Mononuclear cell (primary cell): ENCODE results near the gene SPAM1. TPM values are rescaled to one million over a fixed set of nuclear protein-coding genes. Genes with fewer than 3 reads are reported as not detected.

Experiments used
- H3K27me3 ChIP-seq: 2 replicates; pipeline ENCODE4 v1.6.0; 2011; ENCODE audit warnings: low read length, control low read depth; ENCODE audit not compliant: insufficient read depth
- H3K4me1 ChIP-seq: 2 replicates; pipeline ENCODE4 v1.5.1; 2011; ENCODE audit warnings: mild to moderate bottlenecking, low read length, control low read depth; ENCODE audit not compliant: insufficient read depth
- H3K4me3 ChIP-seq: 2 replicates; pipeline ENCODE4 v1.5.1; 2011; ENCODE audit warnings: mild to moderate bottlenecking, low read length, moderate library complexity
- H3K9me3 ChIP-seq: 2 replicates; pipeline ENCODE4 v1.5.1; 2011; ENCODE audit warnings: low read depth, mild to moderate bottlenecking, control low read depth, low read length
- total RNA-seq: library from RNA; depleted of rRNA; stranded (reverse); fragments of >200 nt; gene quantifications from one replicate; pipeline ENCODE4 v1.2.3, GENCODE V29; 2012

Gene SPAM1
- total RNA-seq, 1 donor: not detected

DNA sequence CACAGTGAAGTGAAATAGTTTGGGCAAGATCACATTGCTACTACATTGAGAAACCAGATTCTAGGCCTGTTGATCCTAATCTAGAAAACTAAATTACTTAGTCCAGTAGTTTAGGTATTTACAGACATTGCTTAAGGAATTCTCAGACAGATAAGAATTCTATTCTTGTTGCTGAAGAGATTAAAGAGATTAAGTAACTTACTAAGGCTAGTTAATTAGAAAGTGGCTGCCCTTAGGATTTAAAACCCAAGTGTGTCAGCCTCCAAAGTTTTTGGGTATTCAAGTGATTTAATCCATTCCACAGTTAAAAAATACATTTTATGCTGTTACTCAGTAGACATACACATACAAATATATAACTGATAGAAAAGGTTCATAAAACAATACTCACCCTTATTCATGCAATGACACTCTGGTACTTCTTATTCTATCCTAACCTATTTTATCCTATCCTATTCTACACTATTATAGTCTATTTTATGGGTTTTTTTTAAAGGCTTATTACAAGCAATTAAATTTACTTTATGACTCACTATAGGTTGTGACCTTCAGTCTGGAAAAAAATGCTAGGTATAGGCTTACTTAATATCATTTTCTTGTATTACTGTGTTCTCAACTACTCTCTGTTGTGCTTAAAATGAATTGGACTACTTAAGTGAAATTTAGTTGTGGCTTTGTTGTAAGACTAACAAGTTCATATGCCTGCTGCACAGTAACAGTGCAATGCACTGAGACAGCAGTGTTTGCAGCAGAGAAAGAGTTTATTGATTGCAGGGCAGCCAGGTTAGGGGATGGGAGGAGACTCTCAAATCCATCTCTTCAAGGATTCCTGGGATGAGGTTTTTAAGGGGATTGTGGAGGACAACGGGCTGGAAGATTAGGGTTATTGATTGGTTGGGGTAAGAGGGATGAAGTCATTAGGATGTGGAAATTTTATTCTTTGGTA lies 10.7 kb downstream of the SPAM1 start:
- H3K9me3 ChIP-seq: peaks cover 6% of the 10 kb centered on the region
- H3K4me3 ChIP-seq: no peak overlapping the region
- H3K4me1 ChIP-seq: no peaks in the 10 kb centered on the region
- no peaks in the 10 kb centered on the region for H3K27me3 ChIP-seq

DNA sequence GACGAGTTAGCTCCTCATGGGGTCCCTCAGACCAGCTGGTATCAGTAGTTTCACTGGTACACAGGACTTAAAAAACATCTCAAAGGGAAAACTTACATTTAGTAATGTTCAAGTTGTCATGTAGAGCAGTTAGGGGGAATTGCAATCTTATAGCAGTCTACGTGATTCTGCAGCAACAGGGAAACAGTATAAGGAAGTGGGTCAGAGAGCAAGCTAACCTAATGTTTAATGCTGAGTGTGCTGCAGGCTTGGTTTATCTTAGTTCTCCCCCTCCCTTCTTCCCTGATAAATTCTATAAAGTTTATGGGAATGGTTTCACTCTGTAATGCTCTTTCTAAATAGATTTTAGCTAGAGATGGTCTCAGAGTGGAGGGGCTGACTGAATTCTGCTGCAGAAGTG lies 11.3 kb downstream of the SPAM1 start:
- Histone ChIP-seq H3K9me3 (peaks cover 6% of the 10 kb centered on the region), H3K4me3 (no peak overlapping the region), H3K4me1 (no peaks in the 10 kb centered on the region), H3K27me3 (no peaks in the 10 kb centered on the region)

DNA sequence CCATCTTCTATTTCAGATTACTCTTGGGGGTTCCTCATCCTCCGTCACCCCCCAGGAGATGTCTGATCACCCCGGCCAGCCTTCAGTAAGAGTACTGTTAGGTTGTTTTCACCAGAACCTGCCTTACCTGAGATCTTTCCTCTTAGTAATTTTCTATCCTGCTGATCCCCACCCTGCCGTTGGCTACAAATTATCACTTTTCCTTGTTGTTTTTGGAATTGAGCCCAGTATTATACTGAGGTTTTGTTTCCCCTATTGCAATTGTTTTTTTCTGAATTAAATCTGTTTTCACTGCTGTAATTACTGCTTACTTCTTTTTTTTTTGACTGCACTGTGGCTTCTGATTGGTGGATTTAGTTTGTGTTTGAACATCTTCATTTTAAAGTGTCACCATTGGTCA lies 14.7 kb downstream of the SPAM1 start:
- H3K4me1 ChIP-seq: no peaks in the 10 kb centered on the region
- no peaks in the 10 kb centered on the region for H3K9me3 ChIP-seq
- no peaks in the 10 kb centered on the region for H3K27me3 ChIP-seq

DNA sequence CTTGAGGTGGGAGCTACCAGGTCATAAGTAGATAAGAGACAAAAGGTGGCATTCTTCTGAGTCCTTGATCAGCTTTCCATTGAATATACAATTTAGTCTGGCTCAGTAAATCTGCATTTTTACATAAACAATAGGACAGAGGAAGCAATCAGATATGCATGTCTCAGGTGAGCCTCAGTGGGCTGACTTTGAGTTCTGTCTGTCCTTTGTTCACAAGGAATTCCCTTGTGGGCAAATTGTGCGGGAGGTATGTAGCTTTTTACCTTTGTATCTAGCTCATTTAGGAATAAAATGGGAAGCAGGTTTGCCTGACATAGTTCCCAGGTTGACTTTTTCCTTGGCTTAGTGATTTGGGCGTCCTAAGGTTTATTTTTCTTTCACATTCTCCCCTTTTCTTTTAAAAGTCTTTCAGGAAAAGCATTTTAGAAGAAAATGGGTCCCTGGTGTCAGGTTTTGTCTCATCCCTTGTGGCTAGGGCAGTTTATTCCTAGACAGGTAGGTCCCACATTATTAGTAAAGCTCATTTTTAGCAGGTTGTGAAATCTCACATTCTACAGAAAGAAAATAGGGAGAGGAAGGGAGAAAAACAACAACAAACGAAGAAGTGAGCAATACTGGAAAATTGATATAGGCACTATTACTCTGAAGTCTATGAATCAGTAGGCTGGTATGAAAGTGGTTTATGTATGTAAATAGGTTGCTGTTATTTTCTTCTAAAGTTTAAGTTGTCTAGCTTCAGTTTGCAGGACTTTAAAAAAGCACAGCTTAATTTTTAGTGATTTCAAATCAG lies 16.5 kb downstream of the SPAM1 start:
- H3K27me3 ChIP-seq: no peaks in the 10 kb centered on the region
- H3K4me3 ChIP-seq: no peak overlapping the region
- no peaks in the 10 kb centered on the region for H3K4me1 ChIP-seq
- H3K9me3 ChIP-seq: no peaks in the 10 kb centered on the region

More for the DNA sequence above, 14.7 kb downstream of the SPAM1 start:
- H3K4me3 ChIP-seq: no peak overlapping the region

DNA sequence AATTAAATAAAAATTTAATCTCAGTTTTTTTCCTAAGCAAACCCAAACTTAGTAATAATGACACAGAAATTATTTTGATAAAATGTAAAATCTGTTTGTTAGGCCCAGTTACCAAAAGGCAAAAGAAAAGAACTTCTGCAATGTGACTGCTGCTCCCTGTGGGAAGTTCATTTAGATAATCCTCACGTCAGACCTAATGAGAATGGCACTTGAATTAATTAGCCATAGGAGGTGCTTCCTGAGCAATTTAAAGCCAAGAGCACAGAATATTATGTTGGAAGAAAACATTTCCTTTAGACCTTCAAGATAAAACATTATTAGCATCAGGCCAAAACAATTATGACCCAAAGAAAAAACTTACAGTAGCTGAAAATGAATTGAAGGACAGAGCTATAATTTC lies 19.4 kb downstream of the SPAM1 start:
- Histone ChIP-seq H3K9me3 (no peaks in the 10 kb centered on the region), H3K4me1 (no peaks in the 10 kb centered on the region), H3K27me3 (no peaks in the 10 kb centered on the region), H3K4me3 (no peak overlapping the region)

DNA sequence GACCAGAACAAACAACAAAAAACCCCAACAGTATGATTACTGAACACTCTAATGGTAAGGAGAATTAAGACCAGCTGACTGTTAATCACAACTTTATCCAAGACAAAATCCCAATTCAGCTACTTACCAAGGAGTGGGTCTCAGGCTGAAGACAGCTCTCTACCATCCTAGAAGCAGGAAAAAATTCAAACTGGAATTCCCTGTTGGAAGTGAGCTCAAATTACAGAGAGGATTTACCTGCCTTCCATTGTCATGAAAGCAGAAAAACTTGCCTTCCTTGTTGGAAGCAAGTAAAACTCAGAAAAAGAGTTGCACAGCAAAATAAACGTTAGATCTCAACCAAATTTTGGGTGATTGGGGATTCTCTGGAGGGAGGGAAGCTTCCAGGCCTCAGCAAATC lies 20.9 kb downstream of the SPAM1 start:
- Histone ChIP-seq H3K4me1 (no peaks in the 10 kb centered on the region), H3K27me3 (no peaks in the 10 kb centered on the region), H3K9me3 (no peaks in the 10 kb centered on the region), H3K4me3 (no peak overlapping the region)

DNA sequence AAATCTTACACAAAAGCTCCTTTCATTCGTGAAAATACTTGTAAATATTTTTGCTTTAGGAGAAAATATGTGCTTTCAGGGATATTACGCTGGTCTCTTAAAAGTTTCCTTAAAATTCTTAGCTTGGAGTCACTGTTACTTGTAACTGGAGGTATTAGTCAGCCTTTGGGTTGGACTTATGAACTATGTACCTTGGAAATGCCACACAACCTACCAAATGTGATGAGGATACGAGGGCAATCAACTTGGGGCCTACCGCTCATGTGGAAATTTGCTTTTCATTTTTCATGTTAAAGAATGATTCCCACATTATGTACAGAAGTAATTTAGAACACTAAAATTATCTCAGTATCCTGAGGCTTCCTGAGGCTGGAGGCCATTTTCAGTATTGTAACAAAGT lies 23.1 kb downstream of the SPAM1 start:
- Histone ChIP-seq H3K4me3 (no peak overlapping the region), H3K4me1 (no peaks in the 10 kb centered on the region), H3K9me3 (no peaks in the 10 kb centered on the region), H3K27me3 (no peaks in the 10 kb centered on the region)

DNA sequence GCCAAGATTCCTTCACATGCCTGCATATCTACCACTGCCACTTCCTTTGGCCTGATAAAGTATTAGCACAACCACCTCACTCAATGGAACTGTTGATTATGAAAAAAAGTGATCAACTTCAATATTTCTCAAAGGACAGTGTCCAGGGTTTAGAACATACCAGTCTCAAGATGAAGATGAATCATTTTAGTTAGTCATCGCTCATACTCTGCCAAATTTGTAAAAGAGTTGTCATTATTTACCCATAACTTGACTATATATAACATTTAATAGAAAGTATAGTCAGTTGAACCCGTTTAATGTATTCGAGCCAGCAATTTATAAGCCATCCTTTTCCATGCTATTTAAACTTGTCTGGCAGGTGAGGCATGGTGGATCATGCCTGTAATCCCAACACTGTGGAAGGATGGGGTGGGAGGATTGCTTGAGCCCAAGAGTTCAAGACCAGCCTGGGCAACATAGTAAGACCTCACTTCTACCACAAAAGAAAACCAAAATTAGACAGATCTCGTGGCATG lies 33.2 kb downstream of the SPAM1 start:
- Histone ChIP-seq H3K4me3 (no peak overlapping the region), H3K9me3 (no peaks in the 10 kb centered on the region), H3K27me3 (no peaks in the 10 kb centered on the region), H3K4me1 (no peaks in the 10 kb centered on the region)

DNA sequence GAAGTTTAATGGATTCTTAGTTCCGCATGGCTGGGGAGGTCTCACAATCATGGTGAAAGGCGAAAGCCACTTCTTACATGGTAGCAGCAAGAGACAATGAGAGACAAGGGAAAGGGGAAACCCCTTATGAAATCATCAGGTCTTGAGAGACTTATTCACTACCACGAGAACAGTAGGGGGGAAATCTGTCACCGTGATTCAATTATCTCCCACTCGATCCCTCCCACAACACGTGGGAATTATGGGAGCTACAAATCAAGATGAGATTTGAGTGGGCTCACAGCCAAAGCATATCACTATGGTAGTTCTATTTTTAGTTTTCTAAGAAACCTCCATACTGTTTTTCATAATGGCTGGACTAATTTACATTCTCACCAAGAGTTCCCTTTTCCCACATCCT lies 36.7 kb downstream of the SPAM1 start:
- no peak overlapping the region for H3K4me3 ChIP-seq
- no peaks in the 10 kb centered on the region for H3K9me3 ChIP-seq
- no peaks in the 10 kb centered on the region for H3K27me3 ChIP-seq
- H3K4me1 ChIP-seq: no peaks in the 10 kb centered on the region

DNA sequence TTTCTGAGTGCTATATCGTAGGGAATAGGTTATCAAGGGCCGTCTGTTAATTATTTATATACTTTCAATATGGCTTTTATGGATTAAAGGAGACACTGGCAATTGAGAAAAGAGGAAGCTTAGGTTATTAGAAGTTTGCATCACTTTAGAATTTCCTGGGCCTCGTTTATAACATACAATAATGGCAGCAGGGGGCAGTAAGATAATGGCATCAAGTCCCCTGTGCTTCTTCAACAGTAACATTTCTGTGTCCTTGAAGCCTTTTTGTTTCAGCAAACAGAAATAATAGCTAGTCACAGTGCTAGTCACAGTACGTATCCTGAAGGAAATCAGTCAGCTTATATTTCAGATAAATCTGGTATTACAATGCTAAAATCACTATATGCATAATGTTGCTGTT lies 41.9 kb downstream of the SPAM1 start:
- H3K4me1 ChIP-seq: no peaks in the 10 kb centered on the region

DNA sequence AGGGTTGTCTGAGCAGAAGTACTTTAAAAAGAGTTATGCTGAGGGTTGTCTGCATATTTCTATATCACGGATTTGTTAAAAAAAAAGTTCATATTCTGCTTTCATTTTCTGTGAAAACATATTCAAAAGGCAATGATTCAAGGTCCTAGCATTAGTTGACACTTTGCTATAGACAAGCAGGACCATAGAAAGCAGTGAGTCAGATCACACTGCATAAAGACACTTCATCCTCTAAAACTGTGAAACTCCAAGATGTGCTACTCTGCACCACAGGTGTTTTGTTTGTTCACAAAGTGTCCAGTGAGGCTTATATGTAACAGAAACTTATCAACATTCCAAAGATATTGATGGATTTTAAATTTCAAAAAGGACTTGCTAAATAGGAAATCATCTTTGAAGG lies 47.0 kb downstream of the SPAM1 start:
- no peaks in the 10 kb centered on the region for H3K27me3 ChIP-seq
- no peaks in the 10 kb centered on the region for H3K9me3 ChIP-seq
- no peaks in the 10 kb centered on the region for H3K4me1 ChIP-seq
- no peak overlapping the region for H3K4me3 ChIP-seq

More for the DNA sequence above, 41.9 kb downstream of the SPAM1 start:
- H3K27me3 ChIP-seq: no peaks in the 10 kb centered on the region
- H3K9me3 ChIP-seq: no peaks in the 10 kb centered on the region
- no peak overlapping the region for H3K4me3 ChIP-seq

DNA sequence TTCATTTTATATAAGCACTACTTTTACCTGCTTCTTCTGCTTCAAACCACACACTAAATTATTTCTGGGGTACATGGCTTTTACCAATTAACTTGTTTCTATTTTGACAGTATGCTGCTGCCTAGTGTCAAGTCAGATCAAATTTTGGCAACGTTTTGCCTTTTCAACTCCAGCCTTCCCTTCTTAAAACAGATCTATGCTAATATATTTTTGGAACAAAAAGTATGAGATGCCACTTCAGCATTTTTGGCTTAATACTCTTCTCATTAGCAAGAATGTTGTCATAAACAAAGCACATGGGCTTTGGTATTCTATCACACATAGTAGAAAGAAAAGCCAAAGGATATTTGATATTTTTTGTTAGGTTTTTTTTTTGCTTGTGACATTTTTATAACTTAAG lies 47.8 kb downstream of the SPAM1 start:
- Histone ChIP-seq H3K27me3 (no peaks in the 10 kb centered on the region), H3K4me1 (no peaks in the 10 kb centered on the region), H3K9me3 (no peaks in the 10 kb centered on the region), H3K4me3 (no peak overlapping the region)

DNA sequence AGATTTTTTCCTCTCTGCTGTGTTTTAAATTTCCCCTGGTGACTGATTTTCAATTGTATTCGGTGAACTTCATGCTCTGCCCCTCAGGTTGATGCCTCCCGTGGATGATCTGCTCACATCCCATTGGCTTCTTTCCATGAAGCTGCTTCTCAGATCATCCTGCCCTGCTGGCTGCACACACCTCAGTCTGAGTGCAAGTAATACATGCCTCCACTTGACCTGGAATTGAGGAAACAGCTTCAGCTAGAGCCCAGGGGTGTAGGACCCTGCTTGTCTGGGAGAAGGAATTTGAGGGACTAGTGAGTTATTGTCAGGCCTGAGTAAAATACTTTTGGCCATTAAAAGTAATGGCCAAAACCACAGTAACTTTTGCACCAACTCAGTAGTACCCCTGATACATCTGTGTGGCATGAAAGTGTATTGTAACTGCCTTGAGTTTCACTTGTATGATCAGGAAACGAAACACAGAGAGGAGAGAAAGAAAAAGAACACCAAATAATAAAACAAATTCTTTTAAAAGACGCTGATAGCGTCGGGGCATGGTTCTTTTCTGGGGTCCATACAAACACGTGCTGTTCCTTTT lies 49.4 kb downstream of the SPAM1 start:
- Histone ChIP-seq H3K4me1 (no peaks in the 10 kb centered on the region), H3K27me3 (no peaks in the 10 kb centered on the region), H3K4me3 (no peak overlapping the region), H3K9me3 (no peaks in the 10 kb centered on the region)

DNA sequence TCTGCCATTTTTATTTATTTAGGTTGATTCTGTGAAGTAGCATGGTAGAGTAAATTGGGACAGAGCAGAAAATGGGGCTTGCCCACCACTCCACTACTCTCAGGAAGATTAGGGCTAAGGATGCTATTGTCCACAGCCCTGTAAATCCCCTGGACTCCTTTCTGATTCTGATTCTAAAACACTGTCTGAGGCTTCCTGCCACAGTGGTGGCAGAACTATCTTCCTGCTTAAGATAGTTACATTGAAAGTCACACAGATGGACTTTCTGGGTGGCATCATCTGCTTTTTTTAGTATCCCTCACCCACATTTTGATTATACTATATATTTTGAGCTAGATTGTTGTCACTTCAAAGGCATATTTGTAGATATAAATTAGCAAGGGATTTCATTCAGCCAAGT lies 50.0 kb downstream of the SPAM1 start:
- Histone ChIP-seq H3K4me3 (no peak overlapping the region), H3K9me3 (no peaks in the 10 kb centered on the region), H3K4me1 (no peaks in the 10 kb centered on the region), H3K27me3 (no peaks in the 10 kb centered on the region)

DNA sequence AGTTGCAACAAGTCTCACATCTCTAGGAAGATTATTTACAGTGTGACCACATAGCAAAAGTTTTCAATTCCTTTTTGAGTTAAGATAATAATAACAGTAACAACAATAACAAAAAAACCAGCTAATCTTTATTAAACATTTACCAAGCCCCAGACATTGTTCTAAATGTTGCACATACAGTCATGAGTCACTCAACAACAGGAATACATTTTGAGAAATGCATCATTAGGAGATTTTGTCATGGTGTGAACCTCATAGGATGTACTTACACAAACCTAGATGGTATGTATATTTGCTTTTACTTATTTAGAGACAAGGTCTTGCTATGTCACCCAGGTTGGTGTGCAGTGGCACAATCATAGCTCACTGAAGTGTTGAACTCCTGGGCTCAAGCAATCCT lies 52.0 kb downstream of the SPAM1 start:
- H3K9me3 ChIP-seq: no peaks in the 10 kb centered on the region

More for the DNA sequence above, 52.0 kb downstream of the SPAM1 start:
- H3K27me3 ChIP-seq: no peaks in the 10 kb centered on the region
- H3K4me1 ChIP-seq: no peaks in the 10 kb centered on the region
- no peak overlapping the region for H3K4me3 ChIP-seq
